Tibial nerve (tissue), 3 donors: ENCODE data around the gene KIAA2012.

Experiments
- POLR2A ChIP-seq, 2 donors: fragments of 450-650 bp; IDR thresholded peaks; one replicate each; pipeline ENCODE4 v1.6.1; 2017; ENCODE audit warnings: antibody characterized with exemption in 2 of 2, mild to moderate bottlenecking in 2 of 2, moderate library complexity in 2 of 2
- TF ChIP-seq, protein P1 (sequence below), 5 experiments: fragments of 200-600 bp in 3 of 5; fragments of 450-650 bp in 2 of 5; sonication (generic) in 3 of 5; IDR thresholded peaks; one replicate each; pipeline ENCODE4 v1.5.1; 2016 to 2019; ENCODE audit warnings: antibody characterized with exemption in 5 of 5, mild to moderate bottlenecking in 3 of 5, moderate library complexity in 2 of 5

- TF ChIP-seq, protein P1, sequence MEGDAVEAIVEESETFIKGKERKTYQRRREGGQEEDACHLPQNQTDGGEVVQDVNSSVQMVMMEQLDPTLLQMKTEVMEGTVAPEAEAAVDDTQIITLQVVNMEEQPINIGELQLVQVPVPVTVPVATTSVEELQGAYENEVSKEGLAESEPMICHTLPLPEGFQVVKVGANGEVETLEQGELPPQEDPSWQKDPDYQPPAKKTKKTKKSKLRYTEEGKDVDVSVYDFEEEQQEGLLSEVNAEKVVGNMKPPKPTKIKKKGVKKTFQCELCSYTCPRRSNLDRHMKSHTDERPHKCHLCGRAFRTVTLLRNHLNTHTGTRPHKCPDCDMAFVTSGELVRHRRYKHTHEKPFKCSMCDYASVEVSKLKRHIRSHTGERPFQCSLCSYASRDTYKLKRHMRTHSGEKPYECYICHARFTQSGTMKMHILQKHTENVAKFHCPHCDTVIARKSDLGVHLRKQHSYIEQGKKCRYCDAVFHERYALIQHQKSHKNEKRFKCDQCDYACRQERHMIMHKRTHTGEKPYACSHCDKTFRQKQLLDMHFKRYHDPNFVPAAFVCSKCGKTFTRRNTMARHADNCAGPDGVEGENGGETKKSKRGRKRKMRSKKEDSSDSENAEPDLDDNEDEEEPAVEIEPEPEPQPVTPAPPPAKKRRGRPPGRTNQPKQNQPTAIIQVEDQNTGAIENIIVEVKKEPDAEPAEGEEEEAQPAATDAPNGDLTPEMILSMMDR (IDR thresholded peaks at IDR 0.05) = no peak
- TF ChIP-seq POLR2A (IDR thresholded peaks at IDR 0.05) = no peak
Observed at GRCh38 chr2:202039278-202040078, 33.6 kb upstream of the KIAA2012 start.
